Measurements from ENCODE around the gene KRT15. TPM values are rescaled to one million over a fixed set of nuclear protein-coding genes. Genes with fewer than 3 reads are reported as not detected.

KRT15 gene
- total and polyA plus RNA-seq, 10 of the 15 experiments (the other 5 are each of a cell fraction or from before 2014, with no cell fraction given), result 0.06 to 0.17 TPM; not detected in 8

- Histone ChIP-seq H3K9me3 (replicated peaks; ENCODE audit: control insufficient read depth, insufficient read depth, low read length) (no peaks in the 10 kb centered on the region), H3K27ac (ENCODE audit: control insufficient read depth, insufficient read depth) (no peak overlapping the region), H2AFZ (ENCODE audit: control insufficient read depth, low read depth, low read length) (no peak overlapping the region), H3K36me3 (ENCODE audit: control insufficient read depth in 2 of 2, insufficient read depth in 2 of 2, low read length in 1 of 2) (no peaks in the 10 kb centered on the region), H3K4me1 (ENCODE audit: control insufficient read depth, insufficient read depth, low read length) (no peaks in the 10 kb centered on the region), H3K9ac (ENCODE audit: control insufficient read depth, insufficient read depth, low read length) (no peak overlapping the region), H4K20me1 (ENCODE audit: control insufficient read depth, insufficient read depth) (no peaks in the 10 kb centered on the region), H3K4me2 (ENCODE audit: control insufficient read depth, insufficient read depth) (no peak overlapping the region), H3K4me3 (no peak overlapping the region), H3K27me3 (replicated peaks in 1 of 2; ENCODE audit: control insufficient read depth in 2 of 2, insufficient read depth in 2 of 2, low read length in 1 of 2) (no peaks in the 10 kb centered on the region; a peak in 1 of 4 replicates), H3K79me2 (ENCODE audit: control insufficient read depth, insufficient read depth, low read length) (no peaks in the 10 kb centered on the region)
- CTCF ChIA-PET, result interaction anchor here (0.7 to 6.3 kb wide), 2 partner anchors 94 to 110 kb away, joined by 3 to 146 read pairs; no protein-coding TSS in a partner anchor
- RAD21 ChIA-PET (ENCODE audit: unreplicated experiment), result interaction anchor here (0.6 to 1.3 kb wide), 3 partner anchors 9 to 122 kb away, joined by 3 to 4 read pairs (median 3); no protein-coding TSS in a partner anchor
- no peak for FAIRE-seq
- ATAC-seq, result no peak
- SMC1A ChIA-PET (ENCODE audit: uncharacterized antibody, unreplicated experiment), result interaction anchor here (0.7 to 1.2 kb wide), 2 partner anchors 109 to 1173 kb away, joined by 3 read pairs; no protein-coding TSS in a partner anchor
- no peak for TF ChIP-seq FOXM1 (IDR thresholded peaks at IDR 0.05; ENCODE audit: low read depth, low read length)
- no peak for TF ChIP-seq POLR2AphosphoS5 (IDR thresholded peaks at IDR 0.05; ENCODE audit: low read length)
- TF ChIP-seq ZNF24 (IDR thresholded peaks at IDR 0.05), result peak; percentile 39; the same call in 1 of the 2 replicates
- intact Hi-C loops (cut with micrococcal nuclease; ENCODE audit: unreplicated experiment) (no loop called here), in situ Hi-C loops (cut with MboI) (no loop called here)
- DNase-seq (ENCODE audit: low read depth, low spot score), result no peak
- WGBS (ENCODE audit: insufficient coverage, insufficient replicate concordance, low lambda C conversion rate, missing lambda C conversion rate), result 34% methylated on average over 8 of the region's 8 CpGs
- POLR2A ChIA-PET, result no interaction called here
- no TSS peak for BruUV-seq (replicated peaks)
These were observed 35.4 kb upstream of the KRT15 start for GRCh38 chr17:41553987-41554680.

- Histone ChIP-seq H4K20me1 (ENCODE audit: control insufficient read depth, insufficient read depth) (no peaks in the 10 kb centered on the region), H3K9ac (ENCODE audit: control insufficient read depth, insufficient read depth, low read length) (no peak overlapping the region), H3K4me2 (ENCODE audit: control insufficient read depth, insufficient read depth) (no peak overlapping the region), H3K27me3 (replicated peaks in 1 of 2; ENCODE audit: control insufficient read depth in 2 of 2, insufficient read depth in 2 of 2, low read length in 1 of 2) (no peaks in the 10 kb centered on the region; a peak in 3 of 4 replicates), H3K79me2 (ENCODE audit: control insufficient read depth, insufficient read depth, low read length) (no peaks in the 10 kb centered on the region), H2AFZ (ENCODE audit: control insufficient read depth, low read depth, low read length) (no peak overlapping the region), H3K4me1 (ENCODE audit: control insufficient read depth, insufficient read depth, low read length) (no peaks in the 10 kb centered on the region), H3K9me3 (replicated peaks; ENCODE audit: control insufficient read depth, insufficient read depth, low read length) (no peaks in the 10 kb centered on the region), H3K36me3 (ENCODE audit: control insufficient read depth in 2 of 2, insufficient read depth in 2 of 2, low read length in 1 of 2) (no peaks in the 10 kb centered on the region), H3K4me3 (no peak overlapping the region), H3K27ac (ENCODE audit: control insufficient read depth, insufficient read depth) (no peak overlapping the region)
- no peak for TF ChIP-seq RCOR1 (conservative IDR thresholded peaks at IDR 0.05; ENCODE audit: low read depth, low read length)
- TF ChIP-seq YBX1 (IDR thresholded peaks at IDR 0.05), result no peak
- no peak for TF ChIP-seq NRF1 (conservative IDR thresholded peaks at IDR 0.05; ENCODE audit: low read depth, low read length)
- no peak for TF ChIP-seq KAT2A (conservative IDR thresholded peaks at IDR 0.05; ENCODE audit: control insufficient read depth, low read depth, low read length)
- no peak for TF ChIP-seq IRF4 (IDR thresholded peaks at IDR 0.05; ENCODE audit: low read depth, low read length)
- no peak for TF ChIP-seq ZNF622 (IDR thresholded peaks at IDR 0.05)
- ChIA-PET SMC1A (ENCODE audit: uncharacterized antibody, unreplicated experiment) (interaction anchor here (0.6 to 1.2 kb wide), 3 partner anchors 19 to 1005 kb away, joined by 3 read pairs; no protein-coding TSS in a partner anchor), CTCF (interaction anchor here (0.7 to 6.3 kb wide), 2 partner anchors 95 to 111 kb away, joined by 3 to 146 read pairs; no protein-coding TSS in a partner anchor), POLR2A (no interaction called here), RAD21 (ENCODE audit: unreplicated experiment) (interaction anchor here (1.0 to 1.7 kb wide), 3 partner anchors 8 to 110 kb away, joined by 3 to 4 read pairs (median 4); no protein-coding TSS in a partner anchor)
- no TSS peak for BruUV-seq (replicated peaks)
- in situ Hi-C loops (cut with MboI), result no loop called here
- no peak for FAIRE-seq
- intact Hi-C loops (cut with micrococcal nuclease; ENCODE audit: unreplicated experiment), result no loop called here
- ATAC-seq, result no peak
- WGBS (ENCODE audit: insufficient coverage, insufficient replicate concordance, low lambda C conversion rate, missing lambda C conversion rate), result 9% methylated on average over 4 of the region's 4 CpGs
- DNase-seq (ENCODE audit: low read depth, low spot score), result no peak
These were observed 34.5 kb upstream of the KRT15 start for GRCh38 chr17:41553176-41553575.

All from GM12878 (cell line).